Breast epithelium (tissue), 4 donors: Measurements from ENCODE around the gene MGARP. TPM values are rescaled to one million over a fixed set of nuclear protein-coding genes. Genes with fewer than 3 reads are reported as not detected.
A peak's percentile ranks its signal among the peaks of the same experiment; 100 is the strongest.

ENCODE experiments used
- DNase-seq, 2 donors: peaks; one replicate each; pipeline ENCODE4 v3.0.0-alpha.2; 2019; ENCODE audit warnings: low spot score in 2 of 2
- H3K27ac ChIP-seq, 2 donors: fragments of 200-600 bp; sonication (generic) in 1 of 2; one replicate each; pipeline ENCODE4 v1.5.1; 2016 to 2019; ENCODE audit warnings: mild to moderate bottlenecking in 1 of 2
- H3K27me3 ChIP-seq, 2 donors: fragments of 200-600 bp; sonication (generic) in 1 of 2; one replicate each; pipeline versions ENCODE4 v1.5.1 to v1.6.0; 2017 to 2019; ENCODE audit warnings: control low read depth in 1 of 2, mild to moderate bottlenecking in 1 of 2
- H3K36me3 ChIP-seq: fragments of 200-600 bp; one replicate; pipeline ENCODE4 v1.5.1; 2019
- H3K4me1 ChIP-seq, 2 donors: fragments of 200-600 bp; sonication (generic); one replicate each; pipeline ENCODE4 v1.5.1; 2016 to 2019; ENCODE audit warnings: control low read depth in 1 of 2
- H3K4me3 ChIP-seq, 3 donors: fragments of 200-600 bp; sonication (generic); 1 replicate in 2 of 3; 2 replicates in 1 of 3; pipeline ENCODE4 v1.5.1; 2016 to 2019; ENCODE audit warnings: mild to moderate bottlenecking in 3 of 3, moderate library complexity in 2 of 3
- H3K9me3 ChIP-seq, 2 donors: fragments of 200-600 bp; sonication (generic) in 1 of 2; one replicate each; pipeline ENCODE4 v1.5.1; 2016 to 2019; ENCODE audit warnings: control low read depth in 1 of 2
- POLR2A ChIP-seq: fragments of 450-650 bp; IDR thresholded peaks from one replicate; pipeline ENCODE4 v1.6.1; 2016; ENCODE audit warnings: antibody characterized with exemption, mild to moderate bottlenecking, moderate library complexity
- POLR2AphosphoS5 ChIP-seq, 3 donors: sonication (generic); formaldehyde crosslinking; IDR thresholded peaks; one replicate each; pipeline ENCODE4 v1.6.1; 2017; ENCODE audit warnings: antibody characterized with exemption in 3 of 3
- intact Hi-C: fragments of 100-400 bp; cut with DNase I; formaldehyde crosslinking; loops from one replicate; pipeline ENCODE4 v1.15.1; 2023; ENCODE audit warnings: low total_unique reads
- total RNA-seq, 3 donors: library from RNA; depleted of rRNA; stranded (reverse); fragments of >200 nt; gene quantifications; one replicate each; pipeline ENCODE4 v1.1.0, GENCODE V29; 2016
- TF ChIP-seq, protein P1 (sequence below), 3 donors: fragments of 450-650 bp; IDR thresholded peaks; one replicate each; pipeline ENCODE4 v1.5.1; 2016 to 2017; ENCODE audit warnings: antibody characterized with exemption in 3 of 3, mild to moderate bottlenecking in 3 of 3, moderate library complexity in 3 of 3

Gene MGARP
- total RNA-seq, 3 donors from 2014 or later, result 1.6 to 3.8 TPM; not detected in 1

DNA sequence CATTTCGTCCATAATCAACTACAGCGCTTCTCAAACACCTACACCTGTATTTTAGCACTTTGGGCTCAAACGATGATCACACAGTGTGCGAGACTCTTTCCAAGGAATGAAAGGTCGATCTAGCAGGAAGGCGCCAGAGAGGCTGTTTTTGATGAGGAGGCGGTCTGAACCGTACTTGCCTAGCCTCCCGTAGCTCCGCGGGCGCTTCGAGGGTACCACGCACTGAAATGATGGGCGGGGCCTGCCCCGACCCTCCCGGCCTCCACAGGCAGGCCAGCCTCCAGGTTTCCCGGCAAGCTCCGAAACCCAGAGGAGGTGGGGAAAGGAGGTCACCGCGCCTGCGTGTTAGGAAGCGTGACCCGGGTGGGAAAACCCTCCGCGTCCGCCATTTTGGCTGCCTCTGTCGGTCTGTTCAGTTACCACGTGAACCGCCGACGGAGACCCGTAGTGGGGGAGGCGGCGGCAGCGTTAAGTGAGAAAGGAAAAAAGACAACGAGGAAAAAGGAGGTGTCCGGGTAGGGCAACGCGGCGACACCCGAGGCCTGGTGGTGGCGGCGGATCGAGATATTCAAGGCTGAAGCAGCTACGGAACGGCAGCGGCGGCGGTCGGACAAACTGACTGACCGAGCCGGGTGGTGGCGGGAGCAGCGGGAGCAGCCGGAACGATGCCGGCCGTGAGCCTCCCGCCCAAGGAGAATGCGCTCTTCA is 21.2 kb upstream of the MGARP start, which contains the start of gene NAA15:
Gene NAA15 (plus strand): TSS at position 393 of the 708 bp plus-strand sequence. CDS start 273 bp downstream, at position 666.
- Histone ChIP-seq H3K36me3 (no peaks in the 10 kb centered on the region), H3K9me3 (no peaks in the 10 kb centered on the region), H3K4me1 (peaks cover 0 to 4% of the 10 kb centered on the region in 2 donors), H3K27me3 (no peaks in the 10 kb centered on the region), H3K27ac (peak within 1 kb of the TSS; percentile 96), H3K4me3 (peak within 1 kb of the TSS; percentile 80 to 99 (median 87))
- TF ChIP-seq, protein P1, sequence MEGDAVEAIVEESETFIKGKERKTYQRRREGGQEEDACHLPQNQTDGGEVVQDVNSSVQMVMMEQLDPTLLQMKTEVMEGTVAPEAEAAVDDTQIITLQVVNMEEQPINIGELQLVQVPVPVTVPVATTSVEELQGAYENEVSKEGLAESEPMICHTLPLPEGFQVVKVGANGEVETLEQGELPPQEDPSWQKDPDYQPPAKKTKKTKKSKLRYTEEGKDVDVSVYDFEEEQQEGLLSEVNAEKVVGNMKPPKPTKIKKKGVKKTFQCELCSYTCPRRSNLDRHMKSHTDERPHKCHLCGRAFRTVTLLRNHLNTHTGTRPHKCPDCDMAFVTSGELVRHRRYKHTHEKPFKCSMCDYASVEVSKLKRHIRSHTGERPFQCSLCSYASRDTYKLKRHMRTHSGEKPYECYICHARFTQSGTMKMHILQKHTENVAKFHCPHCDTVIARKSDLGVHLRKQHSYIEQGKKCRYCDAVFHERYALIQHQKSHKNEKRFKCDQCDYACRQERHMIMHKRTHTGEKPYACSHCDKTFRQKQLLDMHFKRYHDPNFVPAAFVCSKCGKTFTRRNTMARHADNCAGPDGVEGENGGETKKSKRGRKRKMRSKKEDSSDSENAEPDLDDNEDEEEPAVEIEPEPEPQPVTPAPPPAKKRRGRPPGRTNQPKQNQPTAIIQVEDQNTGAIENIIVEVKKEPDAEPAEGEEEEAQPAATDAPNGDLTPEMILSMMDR (IDR thresholded peaks at IDR 0.05), result no peak
- TF ChIP-seq POLR2AphosphoS5 (IDR thresholded peaks at IDR 0.05) (peak; percentile 76 to 93 (median 82)), POLR2A (peak; percentile 68)
- peak; percentile 96 to 97 for DNase-seq
- intact Hi-C loops, result no loop called here

- H3K9me3 ChIP-seq, result no peaks in the 10 kb centered on the region
- TF ChIP-seq POLR2A, result no peak
- TF ChIP-seq, protein P1 (IDR thresholded peaks at IDR 0.05), result no peak
- TF ChIP-seq POLR2AphosphoS5 (IDR thresholded peaks at IDR 0.05), result no peak
- peak overlapping the region; percentile 96 for H3K27ac ChIP-seq
- intact Hi-C loops, result no loop called here
- DNase-seq, result no peak
- peak overlapping the region; percentile 80 to 99 (median 87) for H3K4me3 ChIP-seq
- no peaks in the 10 kb centered on the region for H3K27me3 ChIP-seq
- H3K36me3 ChIP-seq, result no peaks in the 10 kb centered on the region
- peaks cover 0 to 4% of the 10 kb centered on the region in 2 donors for H3K4me1 ChIP-seq
Observed at GRCh38 chr4:139300431-139301112, 20.5 kb upstream of the MGARP start.

DNA sequence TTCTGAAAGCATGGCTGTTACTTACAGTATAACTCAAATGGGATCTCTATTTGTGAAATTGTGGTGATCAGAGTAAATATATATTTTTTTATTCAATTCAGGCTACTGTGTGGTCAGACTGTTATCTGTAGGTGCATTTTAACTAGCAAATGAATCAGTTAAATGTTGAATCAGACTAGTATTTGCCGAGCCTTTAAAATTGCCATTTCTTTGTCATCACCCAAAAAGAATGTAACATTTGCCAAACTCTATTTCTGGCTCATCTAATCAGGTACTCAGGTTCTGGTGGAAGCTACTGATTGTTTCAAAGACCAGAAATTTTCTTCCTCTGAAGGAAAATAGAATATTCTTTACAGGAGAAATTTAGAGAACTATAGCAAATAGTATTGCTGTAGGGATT is 19.5 kb upstream of the MGARP start:
- no peak for DNase-seq
- H3K9me3 ChIP-seq, result no peaks in the 10 kb centered on the region
- intact Hi-C loops, result no loop called here
- H3K27me3 ChIP-seq, result no peaks in the 10 kb centered on the region
- H3K27ac ChIP-seq, result peak overlapping the region in 1 of 2 donors; percentile 96
- H3K4me1 ChIP-seq, result peaks cover 0 to 4% of the 10 kb centered on the region in 2 donors
- no peak overlapping the region for H3K4me3 ChIP-seq
- no peaks in the 10 kb centered on the region for H3K36me3 ChIP-seq
- TF ChIP-seq, protein P1 (IDR thresholded peaks at IDR 0.05), result no peak
- no peak for TF ChIP-seq POLR2A
- no peak for TF ChIP-seq POLR2AphosphoS5 (IDR thresholded peaks at IDR 0.05)

DNA sequence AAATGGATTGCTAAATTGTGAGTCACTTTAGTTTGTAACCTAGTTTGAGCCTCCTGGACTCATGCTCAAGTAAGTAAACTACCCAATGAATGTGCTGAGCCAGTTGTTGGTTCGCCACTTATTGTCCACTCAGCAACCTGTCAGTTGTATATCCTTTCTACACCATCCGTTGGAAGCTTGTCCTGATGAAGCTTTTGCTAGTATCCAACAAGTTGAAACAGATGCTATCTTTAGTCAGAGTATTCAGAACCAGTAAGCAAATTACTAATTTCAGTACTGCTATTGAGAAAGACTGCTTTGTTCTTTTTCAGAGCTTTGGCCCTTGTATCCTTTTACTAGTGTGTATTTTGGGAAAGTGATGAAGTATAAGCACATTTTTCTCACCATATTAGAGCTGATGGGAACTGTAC is 17.0 kb upstream of the MGARP start:
- intact Hi-C loops, result no loop called here
- no peak overlapping the region for H3K4me3 ChIP-seq
- H3K9me3 ChIP-seq, result no peaks in the 10 kb centered on the region
- no peaks in the 10 kb centered on the region for H3K27me3 ChIP-seq
- H3K27ac ChIP-seq, result no peak overlapping the region
- no peak for DNase-seq
- H3K4me1 ChIP-seq, result no peaks in the 10 kb centered on the region
- H3K36me3 ChIP-seq, result no peaks in the 10 kb centered on the region
- TF ChIP-seq, protein P1 (IDR thresholded peaks at IDR 0.05), result no peak
- no peak for TF ChIP-seq POLR2A
- no peak for TF ChIP-seq POLR2AphosphoS5 (IDR thresholded peaks at IDR 0.05)

DNA sequence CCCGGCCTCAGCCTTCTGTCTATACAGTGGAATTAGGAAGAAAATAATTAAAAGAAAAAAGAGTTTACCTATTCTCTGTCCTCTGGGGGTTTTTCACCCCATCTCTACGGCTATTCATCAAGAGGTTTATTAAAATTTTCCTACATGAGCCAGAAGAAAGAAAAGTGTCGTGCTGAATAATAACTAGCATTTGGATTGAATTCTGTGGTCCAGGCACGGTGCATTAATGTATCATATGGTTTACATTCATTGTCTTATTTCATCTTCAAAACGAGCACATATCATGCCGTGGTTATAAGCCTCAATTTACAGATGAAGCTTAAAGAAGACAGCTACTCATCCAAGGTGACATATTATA is 15.9 kb upstream of the MGARP start:
- Histone ChIP-seq H3K36me3 (no peaks in the 10 kb centered on the region), H3K4me1 (no peaks in the 10 kb centered on the region)
- intact Hi-C loops, result no loop called here

More for the DNA sequence above, 15.9 kb upstream of the MGARP start:
- peak overlapping the region; percentile 63 to 93 for H3K27ac ChIP-seq
- H3K9me3 ChIP-seq, result no peaks in the 10 kb centered on the region
- no peaks in the 10 kb centered on the region for H3K27me3 ChIP-seq
- H3K4me3 ChIP-seq, result peak overlapping the region; percentile 62 to 93 (median 67)
- TF ChIP-seq POLR2A, result no peak
- TF ChIP-seq, protein P1 (IDR thresholded peaks at IDR 0.05), result no peak
- TF ChIP-seq POLR2AphosphoS5 (IDR thresholded peaks at IDR 0.05), result no peak
- no peak for DNase-seq
